Measurements from ENCODE around the gene HTN1.
"Not testable (repeated sequence)": the region's sequence is repeated elsewhere in the genome, so short reads cannot be mapped to it uniquely, and the experiment has no call there.

The HTN1 gene

DNA sequence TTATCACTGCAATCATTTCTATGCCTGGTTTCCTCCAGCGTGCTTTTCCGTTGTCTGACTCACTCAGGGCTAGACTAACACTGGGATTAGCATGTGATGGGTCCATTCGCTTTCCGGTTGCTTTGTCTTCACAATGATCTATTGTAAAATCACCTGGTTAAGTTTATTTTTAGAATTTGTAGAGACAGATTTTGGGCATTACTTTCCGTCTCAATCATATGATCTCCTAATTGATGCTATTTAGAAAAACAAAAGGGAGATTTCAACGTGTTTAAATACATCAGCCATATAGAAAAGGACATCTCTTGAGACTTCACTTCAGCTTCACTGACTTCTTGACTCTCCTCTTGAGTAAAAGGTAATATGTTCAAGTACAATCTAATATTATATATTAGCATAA, at the start of gene HTN1:
Gene HTN1, plus strand, starts transcription at position 301 of the 400 bp plus-strand sequence. CDS start 2,639 bp downstream, outside the sequence.
- DNase-seq (ENCODE audit: low spot score); in situ Hi-C loops (cut with MboI; ENCODE audit: low sequenced_read_pairs, unreplicated experiment): not testable (repeated sequence)

DNA sequence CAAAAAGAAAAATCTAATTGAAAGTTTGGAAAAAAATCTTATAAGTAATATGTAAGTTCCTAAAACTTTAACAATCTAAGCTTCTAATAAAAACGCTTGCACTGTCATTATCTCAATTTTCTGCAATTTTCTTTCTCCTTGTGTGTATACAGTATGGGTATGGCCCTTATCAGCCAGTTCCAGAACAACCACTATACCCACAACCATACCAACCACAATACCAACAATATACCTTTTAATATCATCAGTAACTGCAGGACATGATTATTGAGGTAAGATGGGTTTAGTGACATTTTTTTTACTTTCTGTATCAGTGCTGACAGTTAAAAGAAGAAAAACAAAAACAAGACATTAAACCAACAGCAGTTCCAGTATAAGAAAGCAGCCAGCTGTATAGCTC, 49.5 kb upstream of the HTN1 start:
- in situ Hi-C loops (cut with MboI; ENCODE audit: low sequenced_read_pairs, unreplicated experiment): no loop called here
- TF ChIP-seq, protein P1, sequence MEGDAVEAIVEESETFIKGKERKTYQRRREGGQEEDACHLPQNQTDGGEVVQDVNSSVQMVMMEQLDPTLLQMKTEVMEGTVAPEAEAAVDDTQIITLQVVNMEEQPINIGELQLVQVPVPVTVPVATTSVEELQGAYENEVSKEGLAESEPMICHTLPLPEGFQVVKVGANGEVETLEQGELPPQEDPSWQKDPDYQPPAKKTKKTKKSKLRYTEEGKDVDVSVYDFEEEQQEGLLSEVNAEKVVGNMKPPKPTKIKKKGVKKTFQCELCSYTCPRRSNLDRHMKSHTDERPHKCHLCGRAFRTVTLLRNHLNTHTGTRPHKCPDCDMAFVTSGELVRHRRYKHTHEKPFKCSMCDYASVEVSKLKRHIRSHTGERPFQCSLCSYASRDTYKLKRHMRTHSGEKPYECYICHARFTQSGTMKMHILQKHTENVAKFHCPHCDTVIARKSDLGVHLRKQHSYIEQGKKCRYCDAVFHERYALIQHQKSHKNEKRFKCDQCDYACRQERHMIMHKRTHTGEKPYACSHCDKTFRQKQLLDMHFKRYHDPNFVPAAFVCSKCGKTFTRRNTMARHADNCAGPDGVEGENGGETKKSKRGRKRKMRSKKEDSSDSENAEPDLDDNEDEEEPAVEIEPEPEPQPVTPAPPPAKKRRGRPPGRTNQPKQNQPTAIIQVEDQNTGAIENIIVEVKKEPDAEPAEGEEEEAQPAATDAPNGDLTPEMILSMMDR (IDR thresholded peaks at IDR 0.05; ENCODE audit: borderline replicate concordance, control extremely low read depth, extremely low read depth, insufficient read depth, missing control alignments): no peak
- no peak for DNase-seq (ENCODE audit: low spot score)

DNA sequence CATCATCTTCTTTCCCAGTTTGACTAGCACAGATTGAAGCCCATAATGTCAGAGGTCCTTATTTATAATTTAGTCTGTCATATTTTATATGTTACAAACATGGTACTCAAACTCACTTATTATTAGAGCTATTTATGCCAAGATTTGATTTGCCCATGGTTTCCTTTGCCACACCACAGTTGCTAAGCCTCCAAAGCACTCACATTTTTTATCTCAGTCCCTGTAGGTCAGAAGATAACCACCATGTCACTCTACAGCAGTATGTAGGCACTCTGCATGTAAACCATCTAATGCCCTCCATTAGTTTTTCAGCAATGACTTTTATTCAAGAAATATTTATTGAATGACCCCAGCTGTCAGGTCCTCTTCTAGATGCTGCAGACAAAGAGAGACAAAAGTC, 47.7 kb upstream of the HTN1 start:
- DNase-seq (ENCODE audit: low spot score): no peak
- TF ChIP-seq, protein P1 (IDR thresholded peaks at IDR 0.05; ENCODE audit: borderline replicate concordance, control extremely low read depth, extremely low read depth, insufficient read depth, missing control alignments): no peak
- in situ Hi-C loops (cut with MboI; ENCODE audit: low sequenced_read_pairs, unreplicated experiment): no loop called here

DNA sequence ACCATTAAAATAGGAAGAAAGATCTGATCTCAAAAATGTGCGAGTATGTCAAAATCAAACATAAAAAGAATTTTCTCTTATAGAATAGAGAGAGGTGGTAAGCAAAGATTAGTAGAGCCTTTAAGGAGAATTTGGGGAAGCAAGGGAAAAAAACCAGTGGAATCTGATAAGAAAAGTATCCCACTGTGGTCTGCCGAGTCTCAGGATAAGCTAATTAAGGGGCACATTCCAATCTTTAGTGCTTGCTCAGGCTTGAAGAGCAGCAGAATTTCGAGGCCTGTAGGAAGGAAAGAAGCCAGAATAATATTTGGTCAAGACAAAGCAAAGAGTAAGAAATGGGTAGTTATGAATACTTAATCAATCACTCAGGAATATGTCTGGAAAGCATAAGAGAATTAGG, 41.5 kb upstream of the HTN1 start:
- DNase-seq (ENCODE audit: low spot score): no peak
- in situ Hi-C loops (cut with MboI; ENCODE audit: low sequenced_read_pairs, unreplicated experiment): no loop called here
- TF ChIP-seq, protein P1 (IDR thresholded peaks at IDR 0.05; ENCODE audit: borderline replicate concordance, control extremely low read depth, extremely low read depth, insufficient read depth, missing control alignments): no peak

DNA sequence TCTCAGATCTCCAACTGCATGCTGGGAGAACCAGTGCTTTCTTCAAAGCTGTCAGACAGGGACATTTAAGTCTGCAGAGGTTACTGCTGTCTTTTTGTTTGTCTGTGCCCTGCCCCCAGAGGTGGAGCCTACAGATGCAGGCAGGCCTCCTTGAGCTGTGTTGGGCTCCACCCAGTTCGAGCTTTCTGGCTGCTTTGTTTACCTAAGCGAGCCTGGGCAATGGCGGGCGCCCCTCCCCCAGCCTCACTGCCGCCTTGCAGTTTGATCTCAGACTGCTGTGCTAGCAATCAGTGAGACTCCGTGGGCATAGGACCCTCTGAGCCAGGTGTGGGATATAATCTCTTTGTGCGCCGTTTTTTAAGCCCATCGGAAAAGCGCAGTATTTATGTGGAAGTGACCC, 31.2 kb upstream of the HTN1 start:
- in situ Hi-C loops (cut with MboI; ENCODE audit: low sequenced_read_pairs, unreplicated experiment); DNase-seq (ENCODE audit: low spot score): not testable (repeated sequence)

DNA sequence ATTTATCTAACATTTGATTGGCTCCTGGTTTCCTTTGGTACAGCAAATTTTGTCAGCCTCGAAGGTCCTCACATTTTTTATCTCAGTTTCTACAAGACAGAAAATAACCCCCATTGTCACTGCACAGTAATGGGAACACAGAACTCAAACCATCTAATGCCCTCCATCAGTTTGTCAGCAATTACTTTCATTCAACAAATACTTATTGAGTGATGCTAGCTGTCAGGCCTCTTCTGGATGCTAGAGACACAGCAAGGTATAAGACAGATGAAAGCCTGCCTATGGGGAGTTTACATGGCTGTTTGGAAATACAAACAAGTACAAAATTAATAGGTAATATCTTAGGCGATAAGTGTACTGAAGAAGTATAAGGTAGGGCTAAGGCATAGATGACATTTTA, 27.0 kb upstream of the HTN1 start:
- TF ChIP-seq, protein P1 (IDR thresholded peaks at IDR 0.05; ENCODE audit: borderline replicate concordance, control extremely low read depth, extremely low read depth, insufficient read depth, missing control alignments): no peak
- in situ Hi-C loops (cut with MboI; ENCODE audit: low sequenced_read_pairs, unreplicated experiment): no loop called here
- no peak for DNase-seq (ENCODE audit: low spot score)

DNA sequence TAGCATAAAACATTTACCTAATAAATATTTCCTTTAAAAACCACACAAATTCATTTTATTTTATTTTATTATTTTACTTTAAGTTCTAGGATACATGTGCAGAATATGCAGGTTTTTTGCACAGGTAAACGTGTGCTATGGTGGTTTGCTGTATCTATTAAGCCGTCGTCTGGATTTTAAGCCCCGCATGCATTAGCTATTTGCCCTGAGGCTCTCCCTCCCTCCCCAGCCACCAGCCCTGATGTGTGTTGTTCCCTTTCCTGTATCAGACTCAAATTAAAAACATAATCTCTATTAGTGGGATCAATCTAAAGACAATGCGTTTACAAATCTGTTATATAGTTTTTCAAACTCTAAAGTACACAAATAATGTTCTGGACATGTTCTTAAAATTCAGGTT, 23.2 kb upstream of the HTN1 start:
- no peak for DNase-seq (ENCODE audit: low spot score)
- in situ Hi-C loops (cut with MboI; ENCODE audit: low sequenced_read_pairs, unreplicated experiment): no loop called here
- TF ChIP-seq, protein P1 (IDR thresholded peaks at IDR 0.05; ENCODE audit: borderline replicate concordance, control extremely low read depth, extremely low read depth, insufficient read depth, missing control alignments): no peak

DNA sequence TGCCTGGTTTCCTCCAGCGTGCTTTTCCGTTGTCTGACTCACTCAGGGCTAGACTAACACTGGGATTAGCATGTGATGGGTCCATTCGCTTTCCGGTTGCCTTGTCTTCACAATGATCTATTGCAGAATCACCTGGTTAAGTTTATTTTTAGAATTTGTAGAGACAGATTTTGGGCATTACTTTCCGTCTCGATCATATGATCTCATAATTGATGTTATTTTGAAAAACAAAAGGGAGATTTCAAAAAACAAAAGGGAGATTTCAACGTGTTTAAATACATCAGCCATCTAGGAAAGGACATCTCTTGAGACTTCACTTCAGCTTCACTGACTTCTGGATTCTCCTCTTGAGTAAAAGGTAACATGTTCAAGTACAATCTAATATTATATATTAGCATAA, 22.1 kb upstream of the HTN1 start, which contains the start of gene HTN3:
Gene HTN3, plus strand, starts transcription at position 301 of the 400 bp plus-strand sequence. CDS start 2,282 bp downstream, outside the sequence.
- in situ Hi-C loops (cut with MboI; ENCODE audit: low sequenced_read_pairs, unreplicated experiment): not testable (repeated sequence)

DNA sequence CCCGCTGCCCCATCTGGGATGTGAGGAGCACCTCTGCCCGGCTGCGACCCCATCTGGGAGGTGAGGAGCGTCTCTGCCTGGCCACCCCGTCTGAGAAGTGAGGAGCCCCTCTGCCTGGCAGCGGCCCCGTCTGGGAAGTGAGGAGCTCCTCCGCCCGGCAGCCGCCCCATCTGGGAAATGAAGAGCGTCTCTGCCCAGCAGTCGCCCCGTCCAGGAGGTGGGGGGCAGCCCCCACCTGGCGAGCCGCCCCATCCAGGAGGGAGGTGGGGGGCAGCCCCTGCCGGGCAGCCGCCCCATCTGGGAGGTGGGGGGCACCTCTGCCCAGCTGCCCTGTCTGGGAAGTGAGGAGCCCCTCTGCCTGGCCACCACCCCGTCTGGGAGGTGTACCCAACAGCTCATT, 12.7 kb upstream of the HTN1 start:
- in situ Hi-C loops (cut with MboI; ENCODE audit: low sequenced_read_pairs, unreplicated experiment): not testable (repeated sequence)

More for the DNA sequence above, 22.1 kb upstream of the HTN1 start, which contains the start of gene HTN3:
- not testable (repeated sequence) for DNase-seq (ENCODE audit: low spot score)

DNA sequence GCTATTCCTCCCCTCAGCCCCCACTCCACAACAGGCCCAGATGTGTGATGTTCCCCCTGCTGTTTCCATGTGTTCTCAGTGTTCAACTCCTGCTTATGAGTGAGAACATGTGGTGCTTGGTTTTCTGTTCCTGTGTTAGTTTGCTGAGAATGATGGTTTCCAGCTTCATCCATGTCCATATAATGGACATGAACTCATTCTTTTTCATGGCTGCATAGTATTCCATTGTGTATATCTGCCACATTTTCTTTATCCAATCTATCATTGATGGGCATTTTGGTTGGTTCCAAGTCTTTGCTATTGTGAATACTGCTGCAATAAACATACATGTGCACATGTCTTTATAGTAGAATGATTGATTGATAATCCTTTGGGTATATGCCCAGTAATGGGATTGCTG, 10.3 kb upstream of the HTN1 start:
- in situ Hi-C loops (cut with MboI; ENCODE audit: low sequenced_read_pairs, unreplicated experiment): not testable (repeated sequence)

More for the DNA sequence above, 12.7 kb upstream of the HTN1 start:
- DNase-seq (ENCODE audit: low spot score): not testable (repeated sequence)

More for the DNA sequence above, 10.3 kb upstream of the HTN1 start:
- not testable (repeated sequence) for DNase-seq (ENCODE audit: low spot score)
